Activated T-cell treated with anti-CD3 and anti-CD28 coated beads, Interleukin-2, amount 50 U/mL, for 24 hours (primary cell): Measurements from ENCODE around the gene VNN1.

Experiments used
- DNase-seq: peaks from one replicate; pipeline ENCODE4 v3.0.0-alpha.2; 2020
- H3K27ac Mint-ChIP-seq: 2 replicates; pipeline ENCODE4 v1.8.0; 2020; ENCODE audit warnings: mild to moderate bottlenecking, mixed read lengths
- H3K27me3 Mint-ChIP-seq: 2 replicates; pipeline ENCODE4 v1.8.0; 2020; ENCODE audit warnings: mixed read lengths
- H3K36me3 Mint-ChIP-seq: 2 replicates; pipeline ENCODE4 v1.8.0; 2020; ENCODE audit warnings: low read depth, mixed read lengths
- H3K4me1 Mint-ChIP-seq: 2 replicates; pipeline ENCODE4 v1.8.0; 2020; ENCODE audit warnings: low read depth, mixed read lengths
- H3K4me3 Mint-ChIP-seq: 2 replicates; pipeline ENCODE4 v1.8.0; 2020; ENCODE audit warnings: mild to moderate bottlenecking, moderate library complexity, mixed read lengths
- H3K9me3 Mint-ChIP-seq: 2 replicates; pipeline ENCODE4 v1.8.0; 2020; ENCODE audit warnings: mixed read lengths

The VNN1 gene

DNA sequence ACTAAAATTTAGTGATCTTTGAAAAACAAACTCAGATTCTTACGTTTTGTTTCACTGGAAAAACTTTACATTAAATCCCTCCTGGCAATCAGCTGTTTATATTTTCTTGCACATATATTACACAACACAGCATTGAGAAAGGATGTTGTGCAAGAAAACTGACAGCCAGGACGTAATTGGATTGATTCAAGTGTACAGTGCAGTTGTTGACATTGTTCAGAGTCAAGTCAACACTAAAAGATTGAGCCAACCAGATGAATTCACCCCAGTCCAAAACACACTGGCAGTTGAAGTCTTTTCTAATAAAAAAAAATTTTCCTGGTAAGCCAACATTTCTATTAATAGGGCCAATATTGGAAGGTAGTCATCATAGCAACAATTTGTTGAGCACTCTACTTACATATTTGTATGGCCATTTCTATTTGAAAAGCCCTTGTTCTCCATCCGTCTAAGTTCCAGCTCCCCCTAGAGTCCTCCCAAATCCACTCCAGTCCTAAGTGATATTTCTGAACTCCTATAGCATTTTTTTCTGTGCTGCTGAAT lies 20.9 kb upstream of the VNN1 start:
- H3K9me3 Mint-ChIP-seq: peaks cover 8% of the 10 kb centered on the region
- H3K4me3 Mint-ChIP-seq: no peak overlapping the region
- H3K27ac Mint-ChIP-seq: no peak overlapping the region
- DNase-seq: no peak
- peaks cover 17% of the 10 kb centered on the region for H3K4me1 Mint-ChIP-seq
- no peaks in the 10 kb centered on the region for H3K27me3 Mint-ChIP-seq
- H3K36me3 Mint-ChIP-seq: no peaks in the 10 kb centered on the region

DNA sequence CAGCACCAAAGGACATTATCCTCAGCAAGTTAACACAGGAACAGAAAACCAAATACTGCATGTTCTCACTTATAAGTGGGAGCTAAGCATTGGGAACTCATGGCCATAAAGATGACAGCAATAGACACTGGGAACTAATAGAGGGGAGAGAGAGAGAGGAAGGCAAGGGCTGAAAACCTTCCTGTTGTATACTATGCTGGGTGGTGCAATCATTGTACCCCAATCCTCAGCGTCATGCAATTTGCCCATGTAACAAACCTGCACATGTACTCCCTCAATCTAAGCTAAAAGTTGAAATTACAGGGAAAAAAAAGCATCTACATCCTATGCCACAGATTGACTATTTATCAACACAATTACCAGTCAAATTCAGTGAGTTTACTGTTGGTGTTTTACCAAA lies 20.0 kb upstream of the VNN1 start:
- DNase-seq: no peak
- Mint-ChIP-seq H3K36me3 (no peaks in the 10 kb centered on the region), H3K27me3 (no peaks in the 10 kb centered on the region), H3K4me3 (no peak overlapping the region), H3K27ac (no peak overlapping the region), H3K9me3 (peaks cover 4% of the 10 kb centered on the region), H3K4me1 (peaks cover 17% of the 10 kb centered on the region)

DNA sequence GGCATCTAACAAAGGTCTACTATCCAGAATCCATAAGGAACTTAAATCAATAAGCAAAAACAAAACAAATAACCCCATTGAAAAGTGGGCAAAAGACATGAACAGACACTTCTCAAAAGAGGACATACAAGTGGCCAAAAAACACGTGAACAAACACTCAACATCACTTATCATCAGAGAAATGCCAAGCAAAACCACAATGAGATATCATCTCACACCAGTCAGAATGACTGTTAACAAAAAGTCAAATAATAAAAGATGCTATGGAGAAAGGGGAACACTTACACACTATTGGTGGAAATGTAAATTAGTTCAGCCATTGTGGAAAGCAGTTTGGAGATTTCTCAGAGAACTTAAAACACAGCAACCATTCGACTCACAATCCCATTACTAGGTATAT lies 19.4 kb upstream of the VNN1 start:
- no peak for DNase-seq
- no peaks in the 10 kb centered on the region for H3K36me3 Mint-ChIP-seq
- H3K27ac Mint-ChIP-seq: no peak overlapping the region
- no peak overlapping the region for H3K4me3 Mint-ChIP-seq
- H3K9me3 Mint-ChIP-seq: peaks cover 3% of the 10 kb centered on the region
- no peaks in the 10 kb centered on the region for H3K27me3 Mint-ChIP-seq
- H3K4me1 Mint-ChIP-seq: peaks cover 17% of the 10 kb centered on the region

DNA sequence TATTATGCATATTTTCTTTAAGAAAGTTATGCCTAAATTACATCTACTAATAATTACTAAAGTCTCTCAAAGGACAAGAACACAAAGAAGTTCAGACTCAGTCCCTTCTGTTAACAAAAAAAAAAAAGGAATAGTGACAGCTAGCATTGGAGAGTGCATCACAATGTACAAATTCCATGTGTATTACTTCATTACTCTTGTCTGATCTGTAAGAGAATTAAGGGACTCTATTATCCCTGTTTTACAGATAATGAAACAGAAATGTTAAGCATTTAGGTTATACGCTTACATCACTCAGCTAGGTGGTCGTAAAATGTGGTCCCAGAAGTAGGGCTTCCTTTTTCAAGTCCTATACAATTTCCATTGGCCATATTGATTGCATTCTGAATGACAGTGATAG lies 17.2 kb upstream of the VNN1 start:
- Mint-ChIP-seq H3K27ac (no peak overlapping the region), H3K27me3 (no peaks in the 10 kb centered on the region), H3K9me3 (no peaks in the 10 kb centered on the region), H3K4me1 (peaks cover 8% of the 10 kb centered on the region), H3K36me3 (no peaks in the 10 kb centered on the region), H3K4me3 (no peak overlapping the region)
- no peak for DNase-seq

DNA sequence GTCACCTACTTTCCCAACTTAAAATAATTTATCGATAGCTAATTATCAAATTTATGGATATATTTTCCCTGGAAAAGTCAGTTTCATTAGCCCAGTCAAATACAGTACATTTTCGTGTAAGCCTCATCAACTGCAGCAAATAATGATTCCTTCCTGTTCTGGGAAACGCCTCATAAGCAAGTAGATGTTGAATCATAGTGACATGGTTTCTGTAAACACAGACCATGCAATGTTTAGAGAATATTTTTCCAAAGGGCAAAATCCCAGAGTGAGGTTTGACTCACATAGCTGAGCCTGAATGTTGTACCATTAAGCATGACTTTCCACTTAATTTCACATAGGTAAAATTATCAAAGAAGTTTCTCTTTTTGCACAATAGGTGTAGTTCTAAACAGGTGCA lies 16.7 kb upstream of the VNN1 start:
- no peaks in the 10 kb centered on the region for H3K9me3 Mint-ChIP-seq
- H3K27ac Mint-ChIP-seq: no peak overlapping the region
- H3K27me3 Mint-ChIP-seq: no peaks in the 10 kb centered on the region
- peaks cover 6% of the 10 kb centered on the region for H3K4me1 Mint-ChIP-seq
- DNase-seq: no peak
- no peak overlapping the region for H3K4me3 Mint-ChIP-seq
- no peaks in the 10 kb centered on the region for H3K36me3 Mint-ChIP-seq

DNA sequence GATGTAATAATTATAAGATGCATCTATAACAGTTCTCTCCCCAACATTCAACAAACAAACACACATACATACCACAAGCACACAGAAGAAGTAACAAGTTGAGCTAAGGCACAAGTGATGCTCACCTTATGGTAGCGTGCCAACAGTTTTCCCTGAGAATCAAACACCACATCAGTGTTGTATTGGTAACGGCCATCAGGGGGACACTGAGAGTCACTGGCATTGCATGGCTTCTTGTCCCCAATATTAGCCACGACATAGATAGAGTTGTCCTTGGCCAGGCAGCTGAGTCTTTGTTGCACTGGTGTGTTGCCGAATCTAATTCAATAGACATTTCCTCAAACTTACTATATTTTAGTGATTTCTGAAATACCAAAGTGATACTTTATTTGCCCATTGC lies 14.8 kb upstream of the VNN1 start:
- no peaks in the 10 kb centered on the region for H3K9me3 Mint-ChIP-seq

DNA sequence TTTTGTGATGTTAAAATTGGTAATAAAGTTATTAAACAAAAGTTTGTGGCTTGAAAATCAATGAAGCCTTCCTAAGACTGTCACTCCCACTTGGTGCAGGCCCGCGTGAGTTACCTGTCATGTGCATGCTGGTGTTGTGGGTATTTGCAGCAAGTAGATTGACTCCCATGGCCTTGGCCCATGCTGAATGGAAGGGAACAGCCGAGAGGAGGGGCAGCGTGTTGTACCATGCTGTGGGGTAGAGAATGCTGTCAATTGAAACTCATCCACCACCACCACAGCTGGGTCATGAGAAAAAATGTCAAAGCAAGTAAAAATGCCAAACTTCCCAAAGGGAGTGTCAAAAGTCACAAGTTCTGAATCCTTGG lies 12.7 kb upstream of the VNN1 start:
- Mint-ChIP-seq H3K4me1 (peaks cover 3% of the 10 kb centered on the region), H3K27ac (no peak overlapping the region), H3K27me3 (no peaks in the 10 kb centered on the region), H3K36me3 (no peaks in the 10 kb centered on the region), H3K9me3 (no peaks in the 10 kb centered on the region), H3K4me3 (no peak overlapping the region)
- no peak for DNase-seq

More for the DNA sequence above, 14.8 kb upstream of the VNN1 start:
- H3K36me3 Mint-ChIP-seq: no peaks in the 10 kb centered on the region
- no peaks in the 10 kb centered on the region for H3K27me3 Mint-ChIP-seq
- no peak for DNase-seq
- H3K4me1 Mint-ChIP-seq: peaks cover 5% of the 10 kb centered on the region
- no peak overlapping the region for H3K27ac Mint-ChIP-seq
- H3K4me3 Mint-ChIP-seq: no peak overlapping the region

DNA sequence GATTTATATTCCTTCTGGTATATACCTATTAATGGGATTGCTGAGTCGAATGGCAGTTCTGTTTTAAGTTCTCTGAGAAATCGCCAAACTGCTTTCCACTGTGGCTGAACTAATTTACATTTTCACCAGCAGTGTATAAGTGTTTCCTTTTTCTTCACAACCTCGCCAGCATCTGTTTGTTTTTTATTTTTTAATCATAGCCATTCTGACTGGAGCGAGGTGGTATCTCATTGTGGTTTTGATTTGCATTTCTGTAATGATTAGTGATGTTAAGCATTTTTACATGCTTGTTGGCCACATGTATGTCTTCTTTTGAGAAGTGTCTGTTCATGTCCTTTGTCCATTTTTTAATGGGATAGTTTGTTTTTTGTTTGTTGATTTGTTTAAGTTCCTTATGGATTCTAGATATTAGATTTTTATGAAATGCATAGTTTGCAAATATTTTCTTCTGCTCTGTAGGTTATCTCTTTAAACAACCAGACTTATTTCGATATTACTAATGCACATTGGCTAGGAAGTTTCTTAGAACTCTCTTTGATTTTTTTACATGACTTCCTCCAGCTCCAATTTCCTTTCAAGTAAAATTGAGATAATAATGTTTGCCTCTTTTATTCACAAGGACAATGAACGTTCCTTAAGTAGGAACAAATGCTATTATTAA lies 12.2 kb upstream of the VNN1 start:
- no peak for DNase-seq
- H3K36me3 Mint-ChIP-seq: no peaks in the 10 kb centered on the region
- H3K27ac Mint-ChIP-seq: no peak overlapping the region
- no peaks in the 10 kb centered on the region for H3K27me3 Mint-ChIP-seq
- H3K4me1 Mint-ChIP-seq: peaks cover 3% of the 10 kb centered on the region
- no peak overlapping the region for H3K4me3 Mint-ChIP-seq
- H3K9me3 Mint-ChIP-seq: no peaks in the 10 kb centered on the region

DNA sequence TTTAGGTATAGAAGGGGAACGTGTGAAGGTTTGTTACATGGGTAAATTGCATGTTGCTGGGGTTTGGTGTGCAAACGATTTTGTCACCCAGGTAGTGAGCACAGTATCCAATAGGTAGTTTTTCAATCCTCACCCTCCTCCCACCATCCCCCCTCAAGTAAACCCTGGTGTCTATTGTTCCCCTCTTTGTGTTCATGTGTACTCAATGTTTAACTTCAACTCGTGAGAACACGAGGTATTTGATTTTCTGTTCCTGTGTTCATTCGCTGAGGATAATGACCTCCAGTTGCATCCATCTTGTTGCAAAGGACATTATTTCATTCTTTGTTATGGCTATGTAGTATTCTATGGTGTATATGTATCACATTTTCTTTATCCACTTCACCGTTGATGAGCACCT lies 11.6 kb upstream of the VNN1 start:
- no peak for DNase-seq
- H3K4me3 Mint-ChIP-seq: no peak overlapping the region
- H3K4me1 Mint-ChIP-seq: peaks cover 3% of the 10 kb centered on the region
- H3K36me3 Mint-ChIP-seq: no peaks in the 10 kb centered on the region
- H3K27me3 Mint-ChIP-seq: no peaks in the 10 kb centered on the region
- no peak overlapping the region for H3K27ac Mint-ChIP-seq
- H3K9me3 Mint-ChIP-seq: no peaks in the 10 kb centered on the region

DNA sequence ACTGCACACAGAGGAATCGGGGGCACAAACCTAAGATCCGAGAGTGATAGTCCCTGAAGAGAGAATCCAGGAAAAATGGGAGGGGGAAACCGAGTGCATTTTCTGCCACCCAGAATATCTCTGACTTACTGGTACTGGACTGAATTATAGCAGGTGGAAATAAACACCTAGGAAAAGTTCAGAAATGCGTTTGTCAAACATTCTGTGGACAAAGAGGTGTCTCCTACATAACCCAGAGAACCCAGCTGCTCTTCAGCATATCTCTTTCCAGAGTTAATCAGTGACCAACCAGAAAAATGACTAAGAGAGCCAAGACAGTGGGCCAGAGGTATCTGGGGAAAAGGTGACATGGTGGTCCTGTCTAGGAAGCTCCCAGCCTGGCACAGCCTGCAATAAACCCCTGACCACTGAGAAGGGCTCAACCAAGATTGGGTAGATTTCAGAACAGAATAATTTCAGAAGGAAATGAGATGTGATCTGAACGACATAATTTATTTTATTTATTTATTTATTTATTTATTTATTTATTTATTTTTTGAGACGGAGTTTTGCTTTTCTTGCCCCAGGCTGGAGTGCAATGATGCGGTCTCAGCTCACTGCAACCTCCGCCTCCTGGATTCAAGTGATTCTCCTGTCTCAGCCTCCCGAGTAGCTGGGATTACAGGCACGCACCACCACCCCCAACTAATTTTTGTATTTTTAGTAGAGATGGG lies 6.0 kb upstream of the VNN1 start:
- H3K27ac Mint-ChIP-seq: no peak overlapping the region
- no peaks in the 10 kb centered on the region for H3K9me3 Mint-ChIP-seq
- H3K27me3 Mint-ChIP-seq: peaks cover 5% of the 10 kb centered on the region
- no peak overlapping the region for H3K4me3 Mint-ChIP-seq
- H3K36me3 Mint-ChIP-seq: no peaks in the 10 kb centered on the region
- H3K4me1 Mint-ChIP-seq: no peaks in the 10 kb centered on the region
- DNase-seq: no peak

DNA sequence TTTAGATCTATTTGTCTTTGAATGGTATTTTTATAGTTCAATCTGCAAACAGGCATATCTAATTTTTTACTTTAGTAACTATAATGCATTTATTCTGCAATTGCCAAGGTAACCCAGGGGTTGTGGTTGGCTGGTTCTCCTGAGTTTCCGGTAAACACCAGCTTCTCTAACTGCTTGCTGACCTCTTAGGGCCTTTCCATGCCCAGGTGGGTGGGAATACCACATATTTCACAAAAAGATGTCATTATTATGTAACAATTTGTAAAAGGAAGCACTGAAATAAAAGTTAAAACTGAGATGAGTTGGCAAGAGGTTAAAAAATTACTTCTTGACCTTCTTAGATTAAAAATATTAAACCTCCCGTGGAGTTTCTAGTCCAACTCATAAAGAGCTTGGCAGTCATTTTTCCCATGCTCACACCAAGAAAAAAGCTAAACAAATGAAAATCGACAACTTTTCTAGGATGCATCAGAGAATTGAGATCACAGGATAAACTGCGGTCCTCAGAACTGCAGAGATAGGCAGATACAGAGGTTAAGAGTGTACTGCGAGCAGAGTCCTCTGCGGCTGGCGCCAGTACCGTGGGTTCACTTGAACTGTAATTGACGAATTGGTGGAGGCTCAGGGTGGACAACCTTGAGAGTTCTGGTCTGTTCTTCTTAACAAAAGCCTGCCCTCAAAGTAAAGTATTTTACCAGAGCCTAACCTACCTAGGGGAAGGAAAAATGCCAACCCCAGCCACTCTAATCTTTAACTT lies 2.2 kb upstream of the VNN1 start:
- H3K4me3 Mint-ChIP-seq: no peak overlapping the region
- no peaks in the 10 kb centered on the region for H3K36me3 Mint-ChIP-seq
- DNase-seq: no peak
- no peak overlapping the region for H3K27ac Mint-ChIP-seq
- H3K4me1 Mint-ChIP-seq: no peaks in the 10 kb centered on the region
- H3K9me3 Mint-ChIP-seq: no peaks in the 10 kb centered on the region
- H3K27me3 Mint-ChIP-seq: peaks cover 16% of the 10 kb centered on the region

DNA sequence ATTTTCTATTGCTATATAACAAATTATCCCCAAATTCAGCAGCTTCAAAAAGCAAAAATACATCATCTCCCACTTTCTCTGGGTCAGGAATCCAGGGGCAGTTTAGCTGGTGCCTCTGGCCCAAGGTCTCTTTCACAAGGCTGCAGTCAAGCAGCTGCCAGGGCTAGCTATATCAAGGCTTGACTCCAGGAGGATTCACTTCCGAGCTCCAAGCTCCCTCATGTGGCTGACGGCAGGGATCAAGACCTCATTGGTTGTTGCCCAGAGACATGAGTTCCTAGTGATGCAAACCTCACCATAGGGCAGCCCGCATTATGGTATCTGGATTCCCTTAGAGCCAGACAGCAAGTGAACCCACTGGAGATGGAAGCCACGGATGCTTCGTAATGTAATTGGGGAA lies 1.3 kb upstream of the VNN1 start:
- H3K9me3 Mint-ChIP-seq: no peaks in the 10 kb centered on the region
- H3K4me1 Mint-ChIP-seq: no peaks in the 10 kb centered on the region
- no peaks in the 10 kb centered on the region for H3K36me3 Mint-ChIP-seq
- H3K27ac Mint-ChIP-seq: no peak overlapping the region
- no peak for DNase-seq
- peaks cover 22% of the 10 kb centered on the region for H3K27me3 Mint-ChIP-seq
- no peak overlapping the region for H3K4me3 Mint-ChIP-seq

DNA sequence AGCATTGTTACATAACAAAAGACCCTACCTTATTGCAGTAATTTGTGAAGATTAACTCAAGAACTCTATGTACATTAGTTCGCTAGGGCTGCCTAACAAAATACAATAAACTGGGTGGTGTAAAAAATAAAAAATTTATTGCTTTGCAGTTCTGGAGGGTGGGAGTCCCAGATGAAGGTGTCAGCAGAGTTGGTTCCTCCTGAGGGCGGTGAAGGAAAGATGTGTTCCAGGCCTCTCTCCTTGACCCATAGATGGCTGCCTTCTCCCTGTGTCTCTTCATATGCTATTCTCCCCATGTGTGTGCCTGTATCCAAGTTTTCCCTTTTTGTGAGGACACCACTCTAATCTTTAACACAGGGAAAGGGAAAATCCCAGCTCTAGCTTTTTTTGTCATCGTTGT lies 305 bp upstream of the VNN1 start:
- peaks cover 25% of the 10 kb centered on the region for H3K27me3 Mint-ChIP-seq
- no peak overlapping the region for H3K27ac Mint-ChIP-seq
- no peaks in the 10 kb centered on the region for H3K9me3 Mint-ChIP-seq
- no peak overlapping the region for H3K4me3 Mint-ChIP-seq
- no peaks in the 10 kb centered on the region for H3K36me3 Mint-ChIP-seq
- no peak for DNase-seq
- no peaks in the 10 kb centered on the region for H3K4me1 Mint-ChIP-seq

DNA sequence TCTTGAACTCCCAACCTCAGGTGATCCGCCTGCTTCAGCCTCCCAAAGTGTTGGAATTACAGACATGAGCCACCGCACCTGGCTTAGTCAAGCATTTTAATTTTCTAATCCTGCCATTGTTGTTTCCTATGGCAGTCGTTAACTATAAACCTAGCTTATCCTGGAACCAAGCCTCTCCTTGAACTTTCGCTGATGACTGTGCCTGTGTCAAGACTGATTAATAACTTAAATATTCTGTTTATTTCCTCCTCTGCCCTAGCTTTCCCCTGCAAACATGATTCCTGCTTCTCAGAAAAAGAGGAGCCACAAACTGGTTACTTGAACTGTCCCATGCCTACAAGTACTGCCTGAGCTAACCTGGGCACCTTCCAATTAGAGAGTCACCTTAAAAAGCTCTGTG lies 1.5 kb downstream of the VNN1 start:
- Mint-ChIP-seq H3K27ac (no peak overlapping the region), H3K36me3 (no peaks in the 10 kb centered on the region), H3K27me3 (peaks cover 32% of the 10 kb centered on the region), H3K4me3 (no peak overlapping the region), H3K4me1 (no peaks in the 10 kb centered on the region), H3K9me3 (no peaks in the 10 kb centered on the region)
- no peak for DNase-seq

DNA sequence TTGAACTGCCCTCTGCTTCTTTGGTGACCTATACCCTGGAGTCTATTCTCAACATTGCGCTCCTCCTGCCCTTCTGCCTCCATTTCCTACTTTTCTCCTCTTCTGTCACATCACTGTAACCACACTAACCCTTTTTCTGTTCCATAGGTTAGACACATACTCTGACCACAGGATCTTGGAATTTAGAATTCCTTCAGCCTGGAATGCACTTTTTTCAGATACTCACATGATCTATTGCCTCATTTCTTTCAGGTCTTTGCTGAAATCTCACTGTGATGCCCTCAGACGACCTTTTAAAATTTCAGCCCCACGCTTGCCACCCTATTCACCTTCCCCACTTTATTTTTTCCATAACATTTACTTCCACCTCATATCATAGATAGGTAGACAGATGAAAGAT lies 5.1 kb downstream of the VNN1 start:
- Mint-ChIP-seq H3K9me3 (peaks cover 14% of the 10 kb centered on the region), H3K4me3 (no peak overlapping the region), H3K27me3 (peaks cover 31% of the 10 kb centered on the region), H3K36me3 (no peaks in the 10 kb centered on the region), H3K4me1 (no peaks in the 10 kb centered on the region), H3K27ac (no peak overlapping the region)
- no peak for DNase-seq
